ENCODE results near the gene PTCSC3.

Gene PTCSC3

GRCh38 chr14:36176524-36176923 is at the start of gene PTCSC3:
TSS of gene PTCSC3 (minus strand) at chr14:36176722.
- Histone ChIP-seq H3K36me3 (ENCODE audit: insufficient read depth, insufficient read length, low read length) (no peaks in the 10 kb centered on the region), H3K4me1 (ENCODE audit: insufficient read depth, insufficient read length) (no peaks in the 10 kb centered on the region), H3K4me3 (ENCODE audit: insufficient read length, low read depth) (no peak within 1 kb of the TSS), H3K9ac (ENCODE audit: insufficient read length, low read depth) (no peak within 1 kb of the TSS), H3K27me3 (ENCODE audit: insufficient read depth, insufficient read length) (no peaks in the 10 kb centered on the region), H3K9me3 (ENCODE audit: insufficient read depth, low read length) (no peaks in the 10 kb centered on the region)
- DNase-seq (ENCODE audit: low read depth, low spot score): no peak
- no peak for TF ChIP-seq YY1 (IDR thresholded peaks at IDR 0.05; ENCODE audit: insufficient read depth, insufficient read length)
- TF ChIP-seq SUZ12 (IDR thresholded peaks at IDR 0.05; ENCODE audit: extremely low read depth, insufficient read depth, insufficient read length): no peak
- TF ChIP-seq ZNF274 (IDR thresholded peaks at IDR 0.05; ENCODE audit: low read depth, low read length): no peak

- TF ChIP-seq YY1 (IDR thresholded peaks at IDR 0.05; ENCODE audit: insufficient read depth, insufficient read length): no peak
- no peak for TF ChIP-seq SUZ12 (IDR thresholded peaks at IDR 0.05; ENCODE audit: extremely low read depth, insufficient read depth, insufficient read length)
- no peak for TF ChIP-seq ZNF274 (IDR thresholded peaks at IDR 0.05; ENCODE audit: low read depth, low read length)
Measured at GRCh38 chr14:36226164-36226563, 49.6 kb upstream of the PTCSC3 start.

GRCh38 chr14:36224176-36224575 is 47.7 kb upstream of the PTCSC3 start:
- H3K36me3 ChIP-seq (ENCODE audit: insufficient read depth, insufficient read length, low read length): no peaks in the 10 kb centered on the region
- DNase-seq (ENCODE audit: low read depth, low spot score): no peak
- TF ChIP-seq SUZ12 (IDR thresholded peaks at IDR 0.05; ENCODE audit: extremely low read depth, insufficient read depth, insufficient read length) (no peak), ZNF274 (IDR thresholded peaks at IDR 0.05; ENCODE audit: low read depth, low read length) (no peak), YY1 (IDR thresholded peaks at IDR 0.05; ENCODE audit: insufficient read depth, insufficient read length) (no peak)
- no peaks in the 10 kb centered on the region for H3K4me1 ChIP-seq (ENCODE audit: insufficient read depth, insufficient read length)
- H3K9me3 ChIP-seq (ENCODE audit: insufficient read depth, low read length): no peaks in the 10 kb centered on the region
- no peak overlapping the region for H3K4me3 ChIP-seq (ENCODE audit: insufficient read length, low read depth)
- no peak overlapping the region for H3K9ac ChIP-seq (ENCODE audit: insufficient read length, low read depth)
- H3K27me3 ChIP-seq (ENCODE audit: insufficient read depth, insufficient read length): no peaks in the 10 kb centered on the region

More at GRCh38 chr14:36226164-36226563, 49.6 kb upstream of the PTCSC3 start:
- Histone ChIP-seq H3K9me3 (ENCODE audit: insufficient read depth, low read length) (no peaks in the 10 kb centered on the region), H3K4me1 (ENCODE audit: insufficient read depth, insufficient read length) (no peaks in the 10 kb centered on the region), H3K9ac (ENCODE audit: insufficient read length, low read depth) (no peak overlapping the region), H3K27me3 (ENCODE audit: insufficient read depth, insufficient read length) (no peaks in the 10 kb centered on the region), H3K36me3 (ENCODE audit: insufficient read depth, insufficient read length, low read length) (no peaks in the 10 kb centered on the region), H3K4me3 (ENCODE audit: insufficient read length, low read depth) (no peak overlapping the region)
- DNase-seq (ENCODE audit: low read depth, low spot score): no peak

GRCh38 chr14:36223558-36223957 is 47.0 kb upstream of the PTCSC3 start:
- no peak overlapping the region for H3K9ac ChIP-seq (ENCODE audit: insufficient read length, low read depth)
- TF ChIP-seq ZNF274 (IDR thresholded peaks at IDR 0.05; ENCODE audit: low read depth, low read length): no peak
- TF ChIP-seq SUZ12 (IDR thresholded peaks at IDR 0.05; ENCODE audit: extremely low read depth, insufficient read depth, insufficient read length): no peak
- no peak for TF ChIP-seq YY1 (IDR thresholded peaks at IDR 0.05; ENCODE audit: insufficient read depth, insufficient read length)
- DNase-seq (ENCODE audit: low read depth, low spot score): no peak
- H3K4me3 ChIP-seq (ENCODE audit: insufficient read length, low read depth): no peak overlapping the region
- H3K4me1 ChIP-seq (ENCODE audit: insufficient read depth, insufficient read length): no peaks in the 10 kb centered on the region
- no peaks in the 10 kb centered on the region for H3K27me3 ChIP-seq (ENCODE audit: insufficient read depth, insufficient read length)
- H3K36me3 ChIP-seq (ENCODE audit: insufficient read depth, insufficient read length, low read length): no peaks in the 10 kb centered on the region
- no peaks in the 10 kb centered on the region for H3K9me3 ChIP-seq (ENCODE audit: insufficient read depth, low read length)

- Histone ChIP-seq H3K27me3 (ENCODE audit: insufficient read depth, insufficient read length) (no peaks in the 10 kb centered on the region), H3K4me1 (ENCODE audit: insufficient read depth, insufficient read length) (no peaks in the 10 kb centered on the region), H3K36me3 (ENCODE audit: insufficient read depth, insufficient read length, low read length) (no peaks in the 10 kb centered on the region), H3K4me3 (ENCODE audit: insufficient read length, low read depth) (no peak overlapping the region), H3K9me3 (ENCODE audit: insufficient read depth, low read length) (no peaks in the 10 kb centered on the region), H3K9ac (ENCODE audit: insufficient read length, low read depth) (no peak overlapping the region)
- TF ChIP-seq YY1 (IDR thresholded peaks at IDR 0.05; ENCODE audit: insufficient read depth, insufficient read length) (no peak), ZNF274 (IDR thresholded peaks at IDR 0.05; ENCODE audit: low read depth, low read length) (no peak), SUZ12 (IDR thresholded peaks at IDR 0.05; ENCODE audit: extremely low read depth, insufficient read depth, insufficient read length) (no peak)
- no peak for DNase-seq (ENCODE audit: low read depth, low spot score)
Measured at GRCh38 chr14:36222952-36223468, 46.5 kb upstream of the PTCSC3 start.

GRCh38 chr14:36222337-36222736 is 45.8 kb upstream of the PTCSC3 start:
- Histone ChIP-seq H3K27me3 (ENCODE audit: insufficient read depth, insufficient read length) (no peaks in the 10 kb centered on the region), H3K36me3 (ENCODE audit: insufficient read depth, insufficient read length, low read length) (no peaks in the 10 kb centered on the region), H3K4me3 (ENCODE audit: insufficient read length, low read depth) (no peak overlapping the region), H3K9me3 (ENCODE audit: insufficient read depth, low read length) (no peaks in the 10 kb centered on the region), H3K9ac (ENCODE audit: insufficient read length, low read depth) (no peak overlapping the region), H3K4me1 (ENCODE audit: insufficient read depth, insufficient read length) (no peaks in the 10 kb centered on the region)
- no peak for DNase-seq (ENCODE audit: low read depth, low spot score)
- no peak for TF ChIP-seq SUZ12 (IDR thresholded peaks at IDR 0.05; ENCODE audit: extremely low read depth, insufficient read depth, insufficient read length)
- no peak for TF ChIP-seq YY1 (IDR thresholded peaks at IDR 0.05; ENCODE audit: insufficient read depth, insufficient read length)
- TF ChIP-seq ZNF274 (IDR thresholded peaks at IDR 0.05; ENCODE audit: low read depth, low read length): no peak

- Histone ChIP-seq H3K36me3 (ENCODE audit: insufficient read depth, insufficient read length, low read length) (no peaks in the 10 kb centered on the region), H3K9me3 (ENCODE audit: insufficient read depth, low read length) (no peaks in the 10 kb centered on the region), H3K27me3 (ENCODE audit: insufficient read depth, insufficient read length) (no peaks in the 10 kb centered on the region), H3K4me3 (ENCODE audit: insufficient read length, low read depth) (no peak overlapping the region), H3K4me1 (ENCODE audit: insufficient read depth, insufficient read length) (no peaks in the 10 kb centered on the region), H3K9ac (ENCODE audit: insufficient read length, low read depth) (no peak overlapping the region)
- DNase-seq (ENCODE audit: low read depth, low spot score): peak; percentile 5
- TF ChIP-seq SUZ12 (IDR thresholded peaks at IDR 0.05; ENCODE audit: extremely low read depth, insufficient read depth, insufficient read length): no peak
- no peak for TF ChIP-seq ZNF274 (IDR thresholded peaks at IDR 0.05; ENCODE audit: low read depth, low read length)
- no peak for TF ChIP-seq YY1 (IDR thresholded peaks at IDR 0.05; ENCODE audit: insufficient read depth, insufficient read length)
Measured at GRCh38 chr14:36221112-36221511, 44.6 kb upstream of the PTCSC3 start.
